BE2C (cell line): ENCODE results near the gene PIK3IP1.

Source experiments
- DNase-seq: peaks from one replicate; pipeline ENCODE4 v3.0.0-alpha.2; 2020
- H3K27me3 ChIP-seq: fragments of 250-450 bp; sonication (Bioruptor Pico); 2 replicates; pipeline ENCODE4 v1.5.1; 2020; ENCODE audit warnings: mild to moderate bottlenecking
- H3K36me3 ChIP-seq: fragments of 250-450 bp; sonication (Bioruptor Pico); 2 replicates; pipeline ENCODE4 v1.5.1; 2020; ENCODE audit warnings: mild to moderate bottlenecking
- H3K4me1 ChIP-seq: fragments of 250-450 bp; sonication (Bioruptor Pico); 2 replicates; pipeline ENCODE4 v1.5.1; 2020
- H3K4me3 ChIP-seq: 2 replicates; pipeline ENCODE4 v1.5.1; 2011; ENCODE audit warnings: low read depth, low read length
- H3K9me3 ChIP-seq: fragments of 250-450 bp; sonication (Bioruptor Pico); 2 replicates; pipeline ENCODE4 v1.5.1; 2020
- TF ChIP-seq, protein P1 (sequence below): IDR thresholded peaks from 2 replicates; pipeline ENCODE4 v1.5.1; 2012; ENCODE audit warnings: mild to moderate bottlenecking, low read depth, low read length

The PIK3IP1 gene

DNA sequence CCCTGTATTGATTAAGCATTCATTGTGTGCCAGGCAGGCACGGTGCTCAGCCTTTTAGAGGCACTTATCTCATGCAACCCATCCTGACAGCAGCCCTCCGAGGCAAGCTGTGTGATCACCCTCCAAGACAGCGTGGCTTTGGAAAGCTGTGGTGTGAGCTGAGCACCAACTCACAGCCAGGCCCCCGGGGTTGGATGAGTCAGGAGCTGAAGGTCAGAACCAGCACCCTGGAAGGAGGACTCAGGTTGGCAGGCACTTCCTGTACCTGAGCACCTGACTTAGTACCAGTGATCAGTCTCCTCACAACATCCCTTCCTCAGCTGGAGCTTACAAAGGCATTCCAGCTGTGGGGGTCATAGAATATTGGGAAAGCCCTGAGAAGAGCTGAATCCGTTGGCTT is 44.9 kb upstream of the PIK3IP1 start:
- no peaks in the 10 kb centered on the region for H3K4me1 ChIP-seq
- no peak for DNase-seq
- peaks cover 82% of the 10 kb centered on the region for H3K36me3 ChIP-seq
- H3K9me3 ChIP-seq: no peaks in the 10 kb centered on the region
- no peak overlapping the region for H3K4me3 ChIP-seq
- TF ChIP-seq, protein P1, sequence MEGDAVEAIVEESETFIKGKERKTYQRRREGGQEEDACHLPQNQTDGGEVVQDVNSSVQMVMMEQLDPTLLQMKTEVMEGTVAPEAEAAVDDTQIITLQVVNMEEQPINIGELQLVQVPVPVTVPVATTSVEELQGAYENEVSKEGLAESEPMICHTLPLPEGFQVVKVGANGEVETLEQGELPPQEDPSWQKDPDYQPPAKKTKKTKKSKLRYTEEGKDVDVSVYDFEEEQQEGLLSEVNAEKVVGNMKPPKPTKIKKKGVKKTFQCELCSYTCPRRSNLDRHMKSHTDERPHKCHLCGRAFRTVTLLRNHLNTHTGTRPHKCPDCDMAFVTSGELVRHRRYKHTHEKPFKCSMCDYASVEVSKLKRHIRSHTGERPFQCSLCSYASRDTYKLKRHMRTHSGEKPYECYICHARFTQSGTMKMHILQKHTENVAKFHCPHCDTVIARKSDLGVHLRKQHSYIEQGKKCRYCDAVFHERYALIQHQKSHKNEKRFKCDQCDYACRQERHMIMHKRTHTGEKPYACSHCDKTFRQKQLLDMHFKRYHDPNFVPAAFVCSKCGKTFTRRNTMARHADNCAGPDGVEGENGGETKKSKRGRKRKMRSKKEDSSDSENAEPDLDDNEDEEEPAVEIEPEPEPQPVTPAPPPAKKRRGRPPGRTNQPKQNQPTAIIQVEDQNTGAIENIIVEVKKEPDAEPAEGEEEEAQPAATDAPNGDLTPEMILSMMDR: no peak
- no peaks in the 10 kb centered on the region for H3K27me3 ChIP-seq

- no peaks in the 10 kb centered on the region for H3K4me1 ChIP-seq
- H3K4me3 ChIP-seq: no peak overlapping the region
- H3K9me3 ChIP-seq: no peaks in the 10 kb centered on the region
- H3K27me3 ChIP-seq: no peaks in the 10 kb centered on the region
- DNase-seq: no peak
- TF ChIP-seq, protein P1: no peak
- H3K36me3 ChIP-seq: peaks cover 78% of the 10 kb centered on the region
Observed at GRCh38 chr22:31334329-31334728, 42.0 kb upstream of the PIK3IP1 start.

- DNase-seq: no peak
- Histone ChIP-seq H3K4me3 (no peak overlapping the region), H3K4me1 (no peaks in the 10 kb centered on the region), H3K9me3 (no peaks in the 10 kb centered on the region), H3K27me3 (no peaks in the 10 kb centered on the region), H3K36me3 (peaks cover 83% of the 10 kb centered on the region)
- TF ChIP-seq, protein P1: no peak
Observed at GRCh38 chr22:31333641-31334040, 41.4 kb upstream of the PIK3IP1 start.

DNA sequence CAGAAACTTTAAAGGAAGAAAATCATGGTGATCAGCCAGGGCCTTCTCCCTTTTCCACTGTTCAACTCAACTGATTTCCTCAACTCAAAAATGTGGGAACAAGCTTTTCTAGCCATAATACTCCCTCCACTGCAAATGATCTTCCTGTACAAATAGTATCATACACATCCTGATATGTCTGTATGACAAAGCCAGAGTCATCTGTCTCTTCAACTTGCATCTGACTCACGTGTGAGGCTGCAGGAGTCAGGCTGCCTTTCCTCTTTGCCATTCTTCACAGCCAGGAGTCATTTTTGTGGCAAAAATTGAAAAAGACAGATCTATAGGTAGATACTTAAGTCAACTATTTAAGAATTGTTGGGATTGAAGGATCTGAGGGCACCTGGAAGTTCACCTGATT is 40.6 kb upstream of the PIK3IP1 start:
- DNase-seq: no peak
- Histone ChIP-seq H3K36me3 (peaks cover 83% of the 10 kb centered on the region), H3K27me3 (no peaks in the 10 kb centered on the region), H3K9me3 (no peaks in the 10 kb centered on the region), H3K4me3 (no peak overlapping the region), H3K4me1 (no peaks in the 10 kb centered on the region)
- TF ChIP-seq, protein P1: no peak

DNA sequence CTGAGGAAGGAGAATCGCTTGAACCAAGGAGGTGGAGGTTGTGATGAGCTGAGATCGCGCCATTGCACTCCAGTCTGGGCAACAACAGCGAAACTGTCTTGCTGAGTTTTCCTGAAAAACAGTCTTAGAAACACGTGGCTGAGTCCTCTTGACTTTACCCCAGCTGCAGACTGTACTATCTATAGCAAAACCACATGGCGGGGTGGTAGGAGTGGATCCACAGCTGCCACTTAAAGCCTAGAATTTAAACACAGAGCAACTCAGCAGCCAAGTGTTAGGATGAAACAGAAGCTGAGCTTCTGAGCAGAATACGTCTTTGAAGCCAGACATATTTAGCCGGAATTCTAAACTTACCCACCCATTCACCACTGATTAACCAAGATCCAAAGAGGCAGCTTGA is 39.7 kb upstream of the PIK3IP1 start:
- H3K4me1 ChIP-seq: no peaks in the 10 kb centered on the region
- TF ChIP-seq, protein P1: no peak
- H3K9me3 ChIP-seq: no peaks in the 10 kb centered on the region
- no peak for DNase-seq
- H3K27me3 ChIP-seq: no peaks in the 10 kb centered on the region
- peaks cover 85% of the 10 kb centered on the region for H3K36me3 ChIP-seq
- no peak overlapping the region for H3K4me3 ChIP-seq

GRCh38 chr22:31329453-31330215 is 37.3 kb upstream of the PIK3IP1 start:
- TF ChIP-seq, protein P1: no peak
- Histone ChIP-seq H3K27me3 (no peaks in the 10 kb centered on the region), H3K4me3 (no peak overlapping the region), H3K4me1 (no peaks in the 10 kb centered on the region), H3K9me3 (no peaks in the 10 kb centered on the region), H3K36me3 (peaks cover 91% of the 10 kb centered on the region)
- DNase-seq: no peak
